SW480 (cell line): ENCODE measurements around the gene OR4F6.
"Not testable (repeated sequence)": the region's sequence is repeated elsewhere in the genome, so short reads cannot be mapped to it uniquely, and the experiment has no call there.

Source experiments
- DNase-seq: peaks from one replicate; pipeline ENCODE4 v3.0.0-alpha.2; 2016; ENCODE audit warnings: low spot score

The OR4F6 gene, protein sequence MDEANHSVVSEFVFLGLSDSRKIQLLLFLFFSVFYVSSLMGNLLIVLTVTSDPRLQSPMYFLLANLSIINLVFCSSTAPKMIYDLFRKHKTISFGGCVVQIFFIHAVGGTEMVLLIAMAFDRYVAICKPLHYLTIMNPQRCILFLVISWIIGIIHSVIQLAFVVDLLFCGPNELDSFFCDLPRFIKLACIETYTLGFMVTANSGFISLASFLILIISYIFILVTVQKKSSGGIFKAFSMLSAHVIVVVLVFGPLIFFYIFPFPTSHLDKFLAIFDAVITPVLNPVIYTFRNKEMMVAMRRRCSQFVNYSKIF

DNA sequence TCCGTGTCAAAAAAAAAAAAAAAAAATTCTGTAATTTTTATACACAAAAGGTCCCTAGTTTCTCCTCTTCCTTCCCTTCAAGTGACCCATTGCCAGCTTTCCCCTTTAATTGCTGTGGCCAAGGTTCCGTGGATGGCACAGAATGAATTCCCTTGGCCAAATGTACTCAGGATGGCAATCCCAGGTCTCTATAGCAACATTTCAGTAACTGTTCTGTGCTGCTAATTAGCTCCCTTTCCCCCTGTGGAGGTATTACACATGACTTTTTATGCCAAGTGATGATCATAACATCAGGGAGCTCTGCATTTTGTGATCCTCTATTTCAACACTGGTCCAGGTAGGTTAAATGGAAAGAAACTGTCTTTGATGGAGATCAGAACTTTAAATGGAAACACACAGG, at the start of gene OR4F6:
OR4F6 (plus strand) TSS at position 301 of the 400 bp plus-strand sequence. CDS start 2,211 bp downstream, outside the sequence.
- DNase-seq: no peak

DNA sequence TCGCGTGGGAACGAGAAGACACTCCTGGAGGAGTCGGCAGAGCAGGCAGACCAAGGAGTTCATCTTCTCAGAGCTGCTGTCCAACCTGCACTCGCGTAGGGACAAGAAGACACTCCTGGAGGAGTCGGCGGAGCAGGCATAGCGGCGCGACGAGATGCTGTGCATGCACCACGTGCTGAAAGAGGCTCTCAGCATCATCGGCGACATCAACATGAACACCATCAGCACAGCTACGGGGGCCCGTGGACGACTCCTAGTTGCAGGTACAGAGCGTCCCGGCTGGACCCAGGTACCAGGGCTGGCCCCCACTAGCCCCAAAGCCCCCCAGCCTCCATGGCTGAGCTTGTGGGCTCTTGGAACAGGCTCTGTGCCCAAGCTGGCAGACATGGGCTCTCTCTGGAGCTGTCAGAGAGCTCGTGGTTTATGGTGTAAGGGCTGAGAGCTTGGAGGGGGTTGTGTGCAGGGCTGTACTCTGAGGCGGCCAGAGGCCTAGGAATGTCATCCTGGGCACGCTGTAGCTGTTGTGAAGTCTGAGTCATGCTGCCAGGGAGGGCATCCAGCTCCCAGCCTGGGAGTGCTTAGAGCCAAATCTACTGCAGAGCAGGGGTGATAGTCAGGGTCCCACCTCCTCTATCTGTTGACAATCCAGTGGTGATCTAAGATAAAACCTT, 38.5 kb upstream of the OR4F6 start:
- peak; percentile 12 for DNase-seq

DNA sequence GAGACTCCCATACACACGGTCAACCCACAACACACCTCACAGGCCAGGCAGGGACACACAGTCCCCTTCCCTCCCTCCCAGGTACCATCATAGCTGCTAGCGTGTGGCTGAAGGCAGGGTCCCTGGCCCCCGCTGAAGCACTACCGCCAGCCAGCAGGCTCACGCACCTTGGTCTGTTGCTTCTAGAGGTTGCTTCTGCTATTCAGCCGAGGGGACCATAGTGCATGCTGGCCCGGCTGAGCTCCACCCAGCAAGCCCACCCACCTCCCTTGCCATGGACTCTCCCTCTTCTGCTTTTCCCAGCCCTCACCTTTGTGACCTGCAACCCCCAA, 38.0 kb upstream of the OR4F6 start:
- DNase-seq: not testable (repeated sequence)

DNA sequence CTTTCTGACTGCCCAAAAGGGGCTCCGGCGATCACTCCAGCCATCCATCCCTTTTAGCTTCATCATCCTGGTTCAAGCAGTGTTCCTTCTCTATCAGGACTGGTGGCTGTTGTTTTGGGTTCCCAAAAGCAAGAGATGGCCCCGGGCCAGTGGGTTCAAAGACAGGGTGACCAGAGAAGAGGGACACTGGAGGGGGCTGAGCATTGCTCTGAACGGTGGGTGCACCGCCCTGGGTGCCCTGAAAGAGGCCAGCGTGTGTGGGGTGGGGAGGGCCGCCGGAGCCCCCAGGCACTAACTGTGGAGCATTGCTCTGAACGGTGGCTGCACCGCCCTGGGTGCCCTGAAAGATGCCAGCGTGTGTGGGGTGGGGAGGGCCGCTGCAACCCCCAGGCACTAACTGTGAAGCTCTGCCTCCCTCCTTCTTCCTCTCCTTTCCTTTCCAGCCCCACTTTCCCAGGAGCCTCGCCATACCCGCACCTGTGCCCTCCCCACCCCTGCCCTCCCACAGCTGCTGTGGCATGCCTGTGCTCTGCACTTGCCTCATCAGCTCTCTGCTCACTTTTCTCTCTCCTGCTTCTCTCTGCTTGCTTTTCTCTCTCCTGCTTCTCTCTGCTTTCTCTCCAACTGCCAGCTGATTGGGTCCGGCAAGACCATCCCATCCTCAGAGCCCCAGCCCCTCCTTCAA, 37.4 kb upstream of the OR4F6 start:
- no peak for DNase-seq

DNA sequence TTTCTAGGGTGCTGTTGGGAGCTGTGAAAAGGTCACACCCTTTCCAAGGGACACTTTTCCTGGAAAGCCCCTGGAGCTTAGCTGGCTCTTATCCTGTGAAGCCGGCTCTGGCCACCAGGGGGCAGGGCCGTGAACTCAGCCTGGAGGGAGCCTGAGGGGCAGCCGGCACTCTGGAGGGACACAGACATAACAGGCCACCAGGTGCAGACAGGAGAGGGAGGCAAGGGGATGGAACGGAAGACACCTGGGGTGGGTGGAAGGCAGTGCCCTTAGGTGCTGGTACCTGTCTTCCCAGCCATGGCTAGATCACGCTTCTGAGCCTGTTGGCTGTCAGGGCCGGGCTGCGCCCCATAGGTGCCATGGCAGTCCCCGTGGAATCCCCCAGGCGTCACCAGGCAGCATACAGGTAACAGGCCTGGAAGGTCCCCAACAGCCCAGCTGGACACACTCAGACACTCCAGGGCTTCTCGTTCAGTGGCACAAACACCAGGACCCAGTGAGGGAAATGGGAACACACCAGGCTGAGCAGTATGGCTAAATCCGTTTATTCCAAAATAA, 36.1 kb upstream of the OR4F6 start:
- not testable (repeated sequence) for DNase-seq

DNA sequence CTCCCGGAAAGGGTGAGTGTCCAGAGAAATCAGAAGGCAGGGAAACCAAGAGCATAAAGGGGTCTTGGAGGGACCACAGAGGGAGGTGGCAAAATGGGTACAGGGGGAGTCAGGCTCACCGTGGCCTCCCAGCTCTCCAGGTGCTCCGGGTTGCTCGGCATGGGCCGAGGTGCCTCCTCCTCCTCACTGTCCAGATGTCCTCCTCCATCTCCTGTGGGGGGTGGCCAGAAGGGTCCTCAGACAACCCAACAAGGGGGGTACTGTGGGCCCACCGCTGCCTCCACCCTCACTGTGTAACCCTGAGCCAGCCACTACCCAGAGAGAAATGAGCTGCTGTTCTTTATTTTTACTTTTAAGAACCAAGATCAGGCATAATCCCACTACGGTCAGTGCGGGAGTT, 30.4 kb upstream of the OR4F6 start:
- no peak for DNase-seq

DNA sequence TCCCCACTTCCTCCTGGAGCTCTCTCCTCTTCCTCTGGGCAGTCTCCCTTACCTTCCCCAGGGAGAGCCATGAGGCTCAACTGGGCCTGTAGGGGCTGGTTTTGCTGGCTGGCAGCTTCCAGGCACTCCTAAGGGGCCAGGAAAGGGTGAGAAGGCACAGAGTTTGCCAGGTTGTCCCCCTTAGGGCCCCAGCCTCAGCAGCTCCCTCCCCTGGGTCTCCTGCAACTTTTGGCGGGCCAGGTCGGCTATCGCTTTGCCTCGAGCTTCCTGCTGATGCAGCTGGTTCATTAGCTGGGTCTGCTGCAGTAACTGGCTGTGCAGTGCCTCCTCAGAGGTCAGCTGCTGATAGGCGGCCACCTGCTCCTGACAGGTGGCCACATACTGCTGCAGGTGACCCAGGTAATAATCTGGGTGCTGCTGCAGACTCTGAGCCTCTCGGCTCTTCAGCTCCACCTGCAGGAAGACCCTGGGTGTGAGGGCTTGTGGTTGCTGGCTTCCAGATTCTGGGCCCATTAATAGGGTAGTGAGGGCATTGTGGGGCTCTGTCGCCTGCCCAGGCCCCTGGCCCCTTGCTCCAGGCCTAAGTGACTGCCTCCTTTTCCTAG, 29.7 kb upstream of the OR4F6 start:
- DNase-seq: peak; percentile 7

DNA sequence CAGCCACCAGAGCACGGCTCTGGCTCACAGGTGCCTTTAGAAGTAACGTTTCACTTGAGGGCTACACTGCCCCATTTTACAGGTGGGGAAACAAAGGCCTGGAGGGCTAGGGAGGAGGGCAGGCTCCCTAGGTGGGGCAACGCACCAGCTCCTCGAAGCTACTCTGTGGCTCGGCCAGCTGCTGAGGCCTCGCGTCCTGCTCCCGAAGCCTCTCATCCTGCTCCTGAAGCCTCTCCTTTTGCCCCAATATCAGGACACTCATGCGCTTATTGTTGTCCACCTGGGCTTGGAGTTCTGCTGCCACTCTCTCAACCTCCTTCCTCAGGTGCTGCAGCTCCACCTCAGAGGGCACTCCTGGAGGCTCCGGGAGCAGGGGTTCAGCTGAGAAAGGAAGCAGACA, 28.2 kb upstream of the OR4F6 start:
- DNase-seq: no peak

DNA sequence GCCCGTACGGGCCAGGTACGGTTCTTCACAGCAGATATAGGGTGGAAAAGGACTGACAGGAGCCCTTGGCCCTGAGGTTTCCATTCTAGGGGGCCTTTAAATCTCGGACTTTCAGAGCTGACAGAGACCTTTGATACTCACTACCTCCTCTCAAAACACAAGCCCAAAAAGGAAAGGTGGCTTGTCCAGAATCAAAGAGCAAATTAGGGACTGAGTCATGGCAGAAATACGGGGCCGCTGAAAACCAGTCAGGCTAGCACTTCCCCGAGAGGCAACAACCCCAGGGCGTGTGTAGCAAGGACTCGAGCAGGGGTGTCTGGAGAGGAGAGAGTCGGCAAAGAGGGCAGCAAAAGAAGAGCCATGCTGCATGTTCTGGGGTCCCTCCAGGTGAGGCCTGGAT, 24.7 kb upstream of the OR4F6 start:
- DNase-seq: not testable (repeated sequence)

DNA sequence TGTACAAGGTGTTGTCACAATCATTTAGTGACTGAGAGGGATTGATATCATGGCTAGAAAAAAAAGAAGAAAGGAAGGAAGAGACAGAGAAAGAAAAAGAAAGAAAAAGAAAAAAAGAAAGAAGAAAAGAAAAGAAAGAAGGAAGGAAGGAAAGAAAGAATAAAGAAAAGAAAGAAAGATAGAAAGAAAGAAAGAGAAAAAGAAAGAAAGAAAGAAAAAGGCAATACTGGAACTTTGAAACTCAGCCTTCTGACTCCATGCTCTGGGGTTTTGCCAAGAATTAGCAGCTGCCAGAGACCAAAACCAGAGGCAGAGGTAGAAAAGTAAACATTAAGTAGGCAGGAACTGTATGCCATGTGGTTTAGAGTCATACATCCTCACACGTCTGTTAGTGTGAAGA, 23.1 kb upstream of the OR4F6 start:
- DNase-seq: not testable (repeated sequence)

DNA sequence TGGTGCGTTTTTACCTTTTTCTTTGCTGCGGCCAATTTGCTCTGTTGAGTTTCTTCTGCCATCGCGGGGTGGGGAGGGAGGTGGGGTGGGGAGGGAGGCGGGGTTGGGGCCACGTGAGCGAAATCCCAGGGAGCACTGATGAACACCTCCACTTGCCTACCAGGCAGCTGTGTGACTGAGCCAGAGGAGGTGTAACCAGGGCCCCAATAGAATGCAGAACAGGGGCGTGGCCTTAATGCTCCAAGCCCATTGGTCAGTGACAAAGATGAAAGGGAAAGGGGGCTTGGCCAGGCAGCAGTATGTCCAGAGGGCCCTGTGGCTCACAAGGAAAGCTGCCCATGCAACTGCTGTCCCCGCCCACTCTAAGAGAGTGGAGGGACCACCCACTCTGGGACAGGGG, 21.4 kb upstream of the OR4F6 start:
- peak; percentile 50 for DNase-seq

DNA sequence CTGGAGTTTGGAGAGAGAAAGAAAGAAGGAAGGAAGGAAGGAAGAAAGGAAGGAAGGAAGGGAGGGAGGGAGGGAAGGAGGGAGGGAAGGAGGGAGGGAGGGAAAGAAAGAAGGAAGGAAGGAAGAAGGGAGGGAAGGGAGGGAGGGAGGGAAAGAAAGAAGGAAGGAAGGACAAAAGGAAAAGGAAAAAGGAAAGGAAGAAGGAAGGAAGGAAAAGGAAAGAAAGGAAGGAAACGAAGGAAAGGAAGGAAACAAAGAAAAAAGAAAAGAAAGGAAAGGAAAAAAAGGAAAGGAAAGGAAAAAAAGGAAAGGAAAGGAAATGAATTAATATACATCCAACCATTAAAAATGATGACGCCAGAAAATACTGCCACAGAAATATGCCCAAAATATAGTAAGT, 18.7 kb upstream of the OR4F6 start:
- DNase-seq: no peak

DNA sequence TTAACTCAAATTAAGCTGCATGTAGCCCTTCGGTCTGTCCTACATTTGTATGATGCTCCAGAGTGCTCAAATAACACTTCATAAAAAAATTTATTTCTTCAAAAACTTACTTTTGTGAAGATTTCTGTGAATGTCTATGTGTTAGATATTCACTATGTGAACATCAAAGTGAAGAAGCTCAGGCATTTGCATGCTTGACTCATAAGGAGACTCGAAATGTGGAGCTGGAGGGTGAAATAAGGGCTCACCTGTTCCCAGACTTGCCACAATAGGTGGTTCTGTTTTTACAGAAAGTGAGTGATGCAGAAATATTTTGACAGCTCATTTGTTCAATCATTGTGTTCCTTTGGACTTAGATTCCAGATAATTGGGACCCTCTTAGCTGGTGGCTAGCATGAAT, 16.9 kb upstream of the OR4F6 start:
- not testable (repeated sequence) for DNase-seq

DNA sequence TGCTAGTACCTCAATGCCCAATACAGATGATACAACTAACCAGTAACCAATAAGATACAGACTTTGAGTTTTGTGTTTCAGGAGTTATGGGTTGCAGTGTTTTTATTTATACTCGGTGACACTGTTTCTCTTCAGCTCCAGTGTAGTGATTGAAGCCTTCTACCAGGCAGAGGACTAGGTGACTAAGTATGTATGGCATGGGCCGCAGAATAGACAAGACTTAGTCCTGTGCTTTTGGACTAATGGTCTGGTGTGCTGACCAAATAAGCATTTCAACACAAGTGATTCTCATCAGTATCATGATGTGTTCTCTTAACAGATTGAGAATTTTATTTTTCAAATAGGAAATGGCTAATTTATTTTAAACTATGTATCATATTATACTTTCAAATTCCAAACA, 15.3 kb upstream of the OR4F6 start:
- DNase-seq: not testable (repeated sequence)

DNA sequence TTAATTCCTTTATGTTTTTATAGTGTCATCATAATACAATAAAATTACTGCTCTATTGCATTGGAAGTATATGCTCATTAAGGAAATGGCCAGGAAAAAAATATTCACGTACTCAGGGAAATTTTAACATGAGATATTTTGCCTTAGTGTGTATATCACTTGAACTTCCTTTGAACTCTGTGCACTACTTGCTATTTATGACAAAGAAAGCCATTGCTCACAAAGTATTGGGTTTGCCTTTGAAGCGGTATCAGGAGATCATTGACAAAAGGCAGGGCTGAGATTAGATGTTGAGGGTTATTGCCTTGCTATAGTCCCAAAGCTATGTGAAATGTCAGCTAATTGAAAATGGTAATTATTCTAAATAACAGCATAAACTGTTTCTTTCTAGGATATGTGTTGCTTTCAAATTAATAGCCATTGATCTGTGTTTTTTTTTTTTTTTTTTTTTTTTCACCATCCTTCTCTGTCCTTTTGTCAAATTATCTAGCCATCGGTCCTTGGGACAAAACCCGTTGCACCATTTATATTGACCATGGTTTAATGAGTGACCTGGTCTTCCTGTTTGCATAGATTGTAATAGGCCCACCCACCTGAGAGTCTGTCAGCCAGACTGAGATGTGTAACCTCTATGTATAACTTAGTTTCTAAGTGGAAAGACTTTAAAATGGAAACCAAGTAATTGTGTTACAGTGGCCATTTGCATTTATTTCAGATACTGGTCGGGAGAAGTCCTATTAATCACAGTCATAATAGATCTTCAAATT, 14.6 kb upstream of the OR4F6 start:
- not testable (repeated sequence) for DNase-seq

DNA sequence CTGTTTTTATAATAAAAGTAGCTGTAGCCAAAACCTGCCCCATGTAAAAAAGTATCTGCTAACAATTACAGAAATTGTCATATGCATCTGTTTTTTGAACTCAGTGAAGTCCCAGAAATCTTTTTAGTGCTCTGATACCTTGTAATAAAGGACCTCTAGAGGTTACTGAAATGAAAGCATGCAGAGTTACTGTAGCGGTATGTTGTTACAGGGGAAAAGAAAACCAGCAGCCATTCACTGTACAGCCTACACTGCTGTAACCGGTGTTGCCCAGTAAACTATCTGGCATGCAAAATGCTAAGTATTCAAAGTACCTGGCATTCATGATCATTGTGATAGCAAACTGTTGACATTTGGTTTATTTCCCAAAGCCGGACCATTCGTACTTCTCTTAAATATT, 12.6 kb upstream of the OR4F6 start:
- not testable (repeated sequence) for DNase-seq

DNA sequence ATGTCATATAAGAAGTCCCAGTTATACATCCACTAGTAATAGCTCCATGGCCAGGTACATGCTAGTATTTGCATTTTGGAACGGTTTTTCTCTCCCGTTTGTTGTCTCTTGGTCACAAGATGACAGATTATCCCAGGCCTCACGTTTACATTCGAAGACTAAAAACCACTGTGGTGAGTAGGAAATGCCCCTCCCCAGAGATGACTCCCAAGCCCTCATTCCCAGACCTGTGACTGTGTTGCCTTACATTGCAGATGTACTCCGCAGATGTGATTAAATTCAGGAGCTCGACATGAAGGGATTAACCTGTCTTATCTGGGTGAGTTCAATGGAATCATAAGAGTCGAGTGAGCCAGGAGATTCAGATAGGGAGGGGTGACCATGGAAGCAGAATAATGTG, 9.3 kb upstream of the OR4F6 start:
- DNase-seq: not testable (repeated sequence)

DNA sequence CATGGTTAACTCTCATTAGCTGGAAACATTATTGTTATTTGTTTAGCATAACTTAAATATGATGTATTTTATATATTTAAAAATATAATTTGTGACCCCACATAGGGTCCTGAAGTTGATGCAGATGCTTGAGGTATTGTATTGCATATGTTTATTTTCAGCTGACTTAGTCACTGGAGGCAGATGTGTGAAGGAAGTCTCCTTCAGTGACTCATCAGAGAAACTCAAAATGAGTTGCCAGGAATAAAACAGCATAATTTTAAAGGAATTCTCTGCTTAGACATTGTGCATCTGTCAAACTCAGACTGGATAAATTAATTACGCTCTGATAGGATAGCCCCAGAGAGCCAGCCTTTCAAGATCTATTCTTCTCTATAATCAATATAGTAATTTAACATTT, 7.9 kb upstream of the OR4F6 start:
- no peak for DNase-seq

DNA sequence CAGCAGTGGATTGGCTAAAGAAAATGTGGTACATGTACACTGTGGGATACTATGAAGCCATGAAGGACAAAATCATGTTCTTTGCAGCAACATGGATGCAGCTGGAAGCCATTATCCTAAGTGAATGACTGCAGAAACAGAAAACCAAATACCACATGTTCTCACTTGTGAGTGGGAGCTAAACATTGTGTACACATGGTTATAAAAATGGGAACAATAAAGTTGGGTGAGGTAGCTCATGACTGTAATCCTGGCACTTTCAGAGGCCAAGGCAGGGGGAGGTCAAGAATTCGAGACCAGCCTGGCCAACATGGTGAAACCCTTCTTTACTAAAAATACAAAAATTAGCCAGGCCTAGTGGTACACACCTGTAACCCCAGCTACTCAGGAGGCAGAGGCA, 3.6 kb upstream of the OR4F6 start:
- no peak for DNase-seq

DNA sequence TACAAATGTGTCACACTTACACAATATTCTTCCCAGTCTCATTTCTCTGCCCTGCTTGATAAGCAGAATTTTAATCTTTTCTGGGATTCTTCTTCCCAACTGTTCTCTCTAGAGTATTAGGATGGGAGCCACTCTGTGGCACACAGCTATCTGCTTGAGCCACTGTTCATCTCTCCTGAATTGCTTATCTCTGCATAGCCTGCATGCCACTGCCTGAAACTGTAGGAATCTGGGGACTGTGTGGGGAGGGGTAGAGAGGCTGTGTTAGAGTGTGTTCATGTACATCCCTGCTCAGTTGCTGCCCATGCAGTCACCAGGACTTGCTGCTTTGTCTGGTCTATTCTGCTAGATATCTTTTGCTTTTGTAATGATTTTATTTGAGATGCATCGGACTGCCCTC, 2.3 kb upstream of the OR4F6 start:
- DNase-seq: no peak

DNA sequence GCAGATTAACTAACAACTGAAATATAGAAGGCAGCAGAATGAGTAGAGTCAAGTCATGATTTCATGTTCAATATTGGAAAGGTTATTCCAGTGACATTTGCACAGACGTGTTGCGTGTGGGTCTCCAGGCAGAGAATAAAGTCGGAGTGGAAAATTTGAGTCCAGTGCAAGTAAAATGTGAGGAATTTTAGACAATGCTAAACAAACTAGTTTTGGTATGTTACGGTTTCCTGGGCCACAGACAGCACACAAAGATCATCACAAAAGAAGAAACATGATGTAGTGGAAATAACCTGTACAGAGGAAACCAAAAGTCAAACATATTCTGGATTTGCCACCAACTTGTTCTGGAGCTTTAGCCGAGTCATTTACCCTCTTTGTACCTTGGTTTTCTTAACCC, 367 bp downstream of the OR4F6 start:
- no peak for DNase-seq

DNA sequence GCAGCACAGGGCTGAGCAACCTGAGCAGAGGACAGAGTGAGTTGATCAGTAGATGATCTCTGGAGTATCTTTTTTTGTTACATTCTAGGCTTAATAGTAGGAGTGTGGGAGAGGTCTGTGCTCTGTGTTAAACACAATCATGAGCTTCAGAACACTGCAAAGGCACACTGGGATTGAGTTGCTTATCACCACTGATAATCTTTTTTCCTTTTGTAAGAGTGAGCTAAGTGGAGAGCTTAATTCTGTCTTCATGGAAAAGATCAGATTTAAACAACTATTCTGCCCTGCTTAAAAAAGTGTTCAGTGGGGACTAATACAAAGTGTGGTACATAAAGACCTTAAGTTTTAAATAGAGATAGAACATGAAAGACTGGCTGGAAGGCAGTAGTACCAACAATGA, 1.1 kb downstream of the OR4F6 start:
- DNase-seq: no peak
